B cell (primary cell): Measurements from ENCODE around the gene TP53AIP1. TPM values are rescaled to one million over a fixed set of nuclear protein-coding genes. Genes with fewer than 3 reads are reported as not detected.

Experiments used
- ATAC-seq: fragments of 200-7000 bp; cut with Tn5 transposase; one replicate; pipeline ENCODE4 v1.10.0; 2021; ENCODE audit warnings: low read depth, mild to moderate bottlenecking, moderate number of reproducible peaks, moderate library complexity
- CTCF ChIA-PET: fragments of 350-600 bp; sonication (Branson Sonifier 250); formaldehyde crosslinking; loops from one replicate; lab custom pipeline; 2021; ENCODE audit warnings: antibody characterized with exemption, inconsistent platforms; lab: Charles Lee
- POLR2A ChIA-PET: fragments of 350-600 bp; sonication (Branson Sonifier 250); formaldehyde crosslinking; loops from one replicate; lab custom pipeline; 2021; ENCODE audit warnings: antibody characterized with exemption; lab: Charles Lee
- DNase-seq: peaks from one replicate; pipeline ENCODE4 v3.0.0; 2013
- H2AFZ ChIP-seq: 2 replicates; pipeline ENCODE4 v1.6.1; 2012; ENCODE audit warnings: mild to moderate bottlenecking, low read depth, low read length; ENCODE audit not compliant: insufficient read depth, poor library complexity, severe bottlenecking
- H3K27ac ChIP-seq, 2 donors: 1 replicate in 1 of 2; 2 replicates in 1 of 2; pipeline ENCODE4 v1.5.1; 2012 to 2013; ENCODE audit warnings: low read length in 2 of 2, mild to moderate bottlenecking in 2 of 2, moderate library complexity in 1 of 2
- H3K27me3 ChIP-seq, 4 experiments: fragments of 200-600 bp in 1 of 4; sonication (generic) in 1 of 4; replicated peaks in 1 of 4; 1 replicate in 2 of 4; 2 replicates in 2 of 4; pipeline versions ENCODE4 v1.6.1 to v1.7.0; 2013 to 2016; ENCODE audit warnings: low read length in 3 of 4, mild to moderate bottlenecking in 2 of 4, mixed read lengths in 1 of 4, moderate library complexity in 1 of 4; ENCODE audit not compliant: insufficient read depth in 4 of 4, control insufficient read depth in 3 of 4; ENCODE audit errors: control extremely low read depth in 1 of 4
- H3K36me3 ChIP-seq, 2 experiments: replicated peaks in 1 of 2; 1 replicate in 1 of 2; 2 replicates in 1 of 2; pipeline versions ENCODE4 v1.6.1 to v1.7.1; 2013; ENCODE audit warnings: low read length in 1 of 2; ENCODE audit not compliant: insufficient read depth in 2 of 2, control insufficient read depth in 1 of 2; ENCODE audit errors: control extremely low read depth in 1 of 2, extremely low read depth in 1 of 2
- H3K4me1 ChIP-seq, 2 donors: fragments of 200-600 bp in 1 of 2; sonication (generic) in 1 of 2; 1 replicate in 1 of 2; 2 replicates in 1 of 2; pipeline versions ENCODE4 v1.5.1 to v1.6.1; 2013 to 2017; ENCODE audit warnings: low read length in 2 of 2; ENCODE audit not compliant: control insufficient read depth in 2 of 2, insufficient read depth in 2 of 2
- H3K4me2 ChIP-seq: replicated peaks from 2 replicates; pipeline ENCODE3; 2012; ENCODE audit warnings: mild to moderate bottlenecking, low read depth, low read length; ENCODE audit not compliant: poor library complexity, severe bottlenecking
- H3K4me3 ChIP-seq, 5 experiments: fragments of 200-600 bp in 1 of 5; sonication (generic) in 1 of 5; 1 replicate in 3 of 5; 2 replicates in 2 of 5; pipeline versions ENCODE4 v1.5.1 to v1.7.0; 2011 to 2016; ENCODE audit warnings: low read length in 4 of 5, mild to moderate bottlenecking in 4 of 5, low read depth in 2 of 5, control low read depth in 1 of 5, moderate library complexity in 1 of 5; ENCODE audit not compliant: insufficient read depth in 1 of 5; ENCODE audit errors: control extremely low read depth in 1 of 5, extremely low read depth in 1 of 5
- H3K79me2 ChIP-seq: fragments of 200-600 bp; sonication (generic); one replicate; pipeline ENCODE4 v1.6.0; 2016; ENCODE audit warnings: low read length; ENCODE audit not compliant: control insufficient read depth, insufficient read depth
- H3K9ac ChIP-seq: fragments of 200-600 bp; sonication (generic); 2 replicates; pipeline ENCODE4 v1.6.1; 2017; ENCODE audit warnings: mild to moderate bottlenecking, low read length, moderate library complexity
- H3K9me3 ChIP-seq, 3 donors: one replicate each; pipeline versions ENCODE4 v1.6.1 to v1.7.1; 2013; ENCODE audit warnings: low read length in 2 of 3; ENCODE audit not compliant: control insufficient read depth in 2 of 3, insufficient read depth in 1 of 3; ENCODE audit errors: control extremely low read depth in 1 of 3
- H4K20me1 ChIP-seq: 2 replicates; pipeline ENCODE4 v1.6.0; 2012; ENCODE audit warnings: mild to moderate bottlenecking, low read length; ENCODE audit not compliant: insufficient read depth, control insufficient read depth, poor library complexity, severe bottlenecking
- H3K27ac Mint-ChIP-seq: one replicate; pipeline ENCODE4 v1.8.0; 2021; ENCODE audit warnings: mixed read lengths
- H3K27me3 Mint-ChIP-seq: one replicate; pipeline ENCODE4 v1.8.0; 2021; ENCODE audit warnings: mixed read lengths
- H3K4me1 Mint-ChIP-seq: one replicate; pipeline ENCODE4 v1.8.0; 2021; ENCODE audit warnings: mixed read lengths
- H3K4me3 Mint-ChIP-seq: one replicate; pipeline ENCODE4 v1.8.0; 2021; ENCODE audit warnings: mixed read lengths
- H3K9me3 Mint-ChIP-seq: one replicate; pipeline ENCODE4 v1.8.0; 2022; ENCODE audit warnings: mixed read lengths; ENCODE audit not compliant: insufficient read depth
- CTCF ChIP-seq: fragments of 200-600 bp; IDR thresholded peaks from one replicate; pipeline ENCODE4 v1.8.0; 2022; ENCODE audit warnings: antibody characterized with exemption, mild to moderate bottlenecking
- EZH2 ChIP-seq: IDR thresholded peaks from 2 replicates; pipeline ENCODE4 v1.6.1; 2012; ENCODE audit warnings: borderline replicate concordance, low read depth, mild to moderate bottlenecking, moderate library complexity, low read length; ENCODE audit not compliant: insufficient read depth, poor library complexity, severe bottlenecking
- WGBS: methylation state at CpG from one replicate; pipeline ENCODE4 v1.1.5; 2013; ENCODE audit warnings: missing lambda C conversion rate; ENCODE audit not compliant: insufficient coverage; 5-methylcytosine and 5-hydroxymethylcytosine counted together
- intact Hi-C: fragments of 100-400 bp; cut with micrococcal nuclease; formaldehyde crosslinking; loops from one replicate; pipeline ENCODE4 v1.10.0; 2022
- polyA plus RNA-seq: library from polyadenylated mRNA; depleted of rRNA; stranded (reverse); fragments of >200 nt; gene quantifications from 2 replicates; pipeline ENCODE4 v1.2.3, GENCODE V29; 2012
- total RNA-seq, 2 donors: library from RNA; stranded (reverse); fragments of 120-200 nt in 1 of 2; gene quantifications; 1 replicate in 1 of 2; 2 replicates in 1 of 2; pipeline versions ENCODE4 v1.2.3 to v1.2.4, GENCODE V29; 2013 to 2022

The TP53AIP1 gene
- total and polyA plus RNA-seq, 2 donors (not counting 1 experiment from before 2014, with no cell fraction given): 0.04 to 0.12 TPM

GRCh38 chr11:128903248-128904061, 39.2 kb downstream of the TP53AIP1 start:
- H2AFZ ChIP-seq: no peak overlapping the region

More at GRCh38 chr11:128903248-128904061, 39.2 kb downstream of the TP53AIP1 start:
- no peak for TF ChIP-seq CTCF
- no peak for TF ChIP-seq EZH2
- peaks cover 21 to 28% of the 10 kb centered on the region in 2 donors for H3K4me1 ChIP-seq
- H3K27ac ChIP-seq: no peak overlapping the region
- no peak overlapping the region for H3K4me3 ChIP-seq
- H4K20me1 ChIP-seq: no peaks in the 10 kb centered on the region
- no peaks in the 10 kb centered on the region for H3K36me3 ChIP-seq
- POLR2A ChIA-PET: no interaction called here
- 72% methylated on average over 10 of the region's 17 CpGs for WGBS
- ATAC-seq: no peak
- DNase-seq: no peak
- H3K27me3 ChIP-seq: peaks cover 0 to 92% (median 60%) of the 10 kb centered on the region in 4 experiments
- no peak overlapping the region for H3K9ac ChIP-seq
- H3K9me3 ChIP-seq: peaks cover 0 to 9% (median 3%) of the 10 kb centered on the region in 3 donors
- CTCF ChIA-PET: interaction anchor here (1.0 to 9.4 kb wide), 5 partner anchors 11 to 746 kb away, joined by 3 to 89 read pairs (median 9); partner anchors contain the start of gene KCNJ5
- Mint-ChIP-seq H3K4me3 (peak overlapping the region; percentile 81), H3K27me3 (peaks cover 76% of the 10 kb centered on the region), H3K4me1 (peaks cover 27% of the 10 kb centered on the region), H3K27ac (no peak overlapping the region), H3K9me3 (no peaks in the 10 kb centered on the region)
- intact Hi-C loops: no loop called here
- no peak overlapping the region for H3K4me2 ChIP-seq
- no peaks in the 10 kb centered on the region for H3K79me2 ChIP-seq
